ENCODE data around the gene CMTM3.

The CMTM3 gene

DNA sequence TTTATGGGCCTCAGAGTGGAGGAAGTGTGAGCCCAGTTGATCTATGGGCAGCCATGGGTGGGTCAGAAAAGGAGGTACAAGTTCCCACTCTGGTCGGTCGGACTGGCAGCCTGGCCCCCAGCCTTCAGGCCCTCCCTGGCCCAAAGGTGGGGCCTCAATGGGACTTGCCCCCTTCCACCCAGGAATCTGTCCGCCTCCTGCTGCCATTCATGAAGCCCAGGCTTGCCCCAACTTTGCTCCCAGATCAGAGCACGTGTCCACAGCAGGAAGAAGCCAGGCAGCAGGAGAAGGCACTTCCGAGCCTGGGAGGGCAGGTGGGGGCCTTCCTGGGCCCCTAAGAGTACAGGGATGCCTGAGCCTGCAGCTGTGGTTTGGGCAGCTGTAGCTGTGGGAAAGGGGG, 3.0 kb upstream of the CMTM3 start:
- no peak for DNase-seq (ENCODE audit: low spot score)
- TF ChIP-seq, protein P1, sequence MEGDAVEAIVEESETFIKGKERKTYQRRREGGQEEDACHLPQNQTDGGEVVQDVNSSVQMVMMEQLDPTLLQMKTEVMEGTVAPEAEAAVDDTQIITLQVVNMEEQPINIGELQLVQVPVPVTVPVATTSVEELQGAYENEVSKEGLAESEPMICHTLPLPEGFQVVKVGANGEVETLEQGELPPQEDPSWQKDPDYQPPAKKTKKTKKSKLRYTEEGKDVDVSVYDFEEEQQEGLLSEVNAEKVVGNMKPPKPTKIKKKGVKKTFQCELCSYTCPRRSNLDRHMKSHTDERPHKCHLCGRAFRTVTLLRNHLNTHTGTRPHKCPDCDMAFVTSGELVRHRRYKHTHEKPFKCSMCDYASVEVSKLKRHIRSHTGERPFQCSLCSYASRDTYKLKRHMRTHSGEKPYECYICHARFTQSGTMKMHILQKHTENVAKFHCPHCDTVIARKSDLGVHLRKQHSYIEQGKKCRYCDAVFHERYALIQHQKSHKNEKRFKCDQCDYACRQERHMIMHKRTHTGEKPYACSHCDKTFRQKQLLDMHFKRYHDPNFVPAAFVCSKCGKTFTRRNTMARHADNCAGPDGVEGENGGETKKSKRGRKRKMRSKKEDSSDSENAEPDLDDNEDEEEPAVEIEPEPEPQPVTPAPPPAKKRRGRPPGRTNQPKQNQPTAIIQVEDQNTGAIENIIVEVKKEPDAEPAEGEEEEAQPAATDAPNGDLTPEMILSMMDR (IDR thresholded peaks at IDR 0.05; ENCODE audit: borderline replicate concordance, control extremely low read depth, extremely low read depth, insufficient read depth, missing control alignments), result no peak
- in situ Hi-C loops (cut with MboI; ENCODE audit: low sequenced_read_pairs, unreplicated experiment), result no loop called here

GRCh38 chr16:66603537-66604375, 748 bp upstream of the CMTM3 start:
- TF ChIP-seq, protein P1 (IDR thresholded peaks at IDR 0.05; ENCODE audit: borderline replicate concordance, control extremely low read depth, extremely low read depth, insufficient read depth, missing control alignments), result no peak
- in situ Hi-C loops (cut with MboI; ENCODE audit: low sequenced_read_pairs, unreplicated experiment), result no loop called here
- peak; percentile 72 for DNase-seq (ENCODE audit: low spot score)

- in situ Hi-C loops (cut with MboI; ENCODE audit: low sequenced_read_pairs, unreplicated experiment), result no loop called here
- TF ChIP-seq, protein P1 (IDR thresholded peaks at IDR 0.05; ENCODE audit: borderline replicate concordance, control extremely low read depth, extremely low read depth, insufficient read depth, missing control alignments), result no peak
- DNase-seq (ENCODE audit: low spot score), result peak; percentile 70
Observed at GRCh38 chr16:66605177-66605978, 874 bp downstream of the CMTM3 start.

DNA sequence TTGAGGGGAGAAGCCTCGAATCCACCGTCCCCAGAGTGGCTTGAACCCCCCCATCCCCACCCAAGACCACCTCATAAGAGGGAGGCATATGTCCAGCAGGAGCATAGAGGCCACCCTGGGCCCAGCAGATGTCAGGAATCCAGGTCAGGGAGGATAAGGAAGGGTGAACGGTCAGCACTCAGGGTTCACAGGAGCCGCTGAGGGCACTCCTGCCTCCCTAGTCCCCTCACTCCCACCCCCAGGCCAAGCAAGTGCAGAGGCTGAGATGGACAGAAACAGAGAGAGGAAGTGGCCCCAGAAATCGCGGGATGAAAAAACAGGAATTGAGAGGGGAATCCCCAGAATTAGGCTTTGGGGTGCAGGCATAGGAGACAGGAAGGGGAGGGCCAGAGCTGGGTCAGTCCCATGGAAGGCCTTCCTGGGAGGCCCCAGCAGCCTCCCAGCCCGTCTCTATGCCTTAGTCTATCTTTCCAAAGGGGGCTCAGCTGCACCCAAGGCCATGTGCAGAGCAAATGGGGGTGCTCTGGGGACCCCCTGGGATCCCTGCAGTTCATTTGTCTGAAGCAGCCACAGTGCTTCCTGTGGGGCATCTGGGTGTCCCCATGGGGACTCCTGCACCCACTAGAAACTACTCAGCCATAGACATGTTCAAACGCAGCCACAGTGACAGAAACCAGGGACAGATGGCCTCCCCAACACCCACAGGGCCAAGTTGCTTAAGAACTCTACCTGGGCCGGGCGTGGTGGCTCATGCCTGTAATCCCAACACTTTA, 1.7 kb downstream of the CMTM3 start:
- in situ Hi-C loops (cut with MboI; ENCODE audit: low sequenced_read_pairs, unreplicated experiment), result no loop called here
- TF ChIP-seq, protein P1 (IDR thresholded peaks at IDR 0.05; ENCODE audit: borderline replicate concordance, control extremely low read depth, extremely low read depth, insufficient read depth, missing control alignments), result no peak
- peak; percentile 74 for DNase-seq (ENCODE audit: low spot score)

- TF ChIP-seq, protein P1 (IDR thresholded peaks at IDR 0.05; ENCODE audit: borderline replicate concordance, control extremely low read depth, extremely low read depth, insufficient read depth, missing control alignments), result peak; percentile 92
- in situ Hi-C loops (cut with MboI; ENCODE audit: low sequenced_read_pairs, unreplicated experiment), result no loop called here
- peak; percentile 92 for DNase-seq (ENCODE audit: low spot score)
Observed at GRCh38 chr16:66608241-66609138, 4.0 kb downstream of the CMTM3 start.

Measured in GM13976 (cell line).